GM12878 (cell line): ENCODE results near the gene UBE2D1. TPM values are rescaled to one million over a fixed set of nuclear protein-coding genes. Genes with fewer than 3 reads are reported as not detected.

Experiments used
- polyA plus RNA-seq, 11 experiments: library from polyadenylated mRNA; depleted of rRNA in 4 of 11; unstranded in 6 of 11; stranded (reverse) in 5 of 11; fragments of >200 nt; fragmentation: Nextera tagmentation in 4 of 11; fragmentation: Illumina TruSeq in 1 of 11; extraction: Ambion mirVana in 4 of 11; extraction: Trizol in 1 of 11; gene quantifications; 1 replicate in 1 of 11; 2 replicates in 10 of 11; pipeline versions ENCODE4 v1.2.1 to v1.2.3, GENCODE V29; 2011 to 2016; ENCODE audit warnings: inconsistent platforms in 2 of 11, missing spikeins in 2 of 11, low read depth in 1 of 11
- total RNA-seq, 4 experiments: library from RNA; depleted of rRNA in 3 of 4; stranded (reverse); fragments of >200 nt in 3 of 4; fragmentation: Illumina TruSeq in 1 of 4; extraction: Trizol in 1 of 4; gene quantifications; 2 replicates each; pipeline versions ENCODE4 v1.2.1 to v1.2.3, GENCODE V29; 2013 to 2021

Gene UBE2D1
- total and polyA plus RNA-seq, 10 of the 15 experiments (the other 5 are each of a cell fraction or from before 2014, with no cell fraction given) = 6.1 to 32.0 (median 15.5) TPM

Other genes starting within 250 kb of the UBE2D1 start
- gene IPMK, start 67.1 kb upstream of the UBE2D1 start, total RNA-seq (2014; rRNA removed) = 3.7 and 4.2 TPM in 2 replicates
- 4.4 and 4.6 TPM in 2 replicates for gene IPMK, start 67.1 kb upstream of the UBE2D1 start, total RNA-seq (2014; rRNA removed; fragmentation: Illumina TruSeq; extraction: Trizol)
- 3.5 and 3.8 TPM in 2 replicates for gene IPMK, start 67.1 kb upstream of the UBE2D1 start, total RNA-seq (2021)
- gene IPMK, start 67.1 kb upstream of the UBE2D1 start, polyA plus RNA-seq (2011; rRNA removed) = 7.5 and 14.8 TPM in 2 replicates
- 3.4 and 4.2 TPM in 2 replicates for gene IPMK, start 67.1 kb upstream of the UBE2D1 start, polyA plus RNA-seq (2014; fragmentation: Illumina TruSeq; extraction: Trizol)
- 1 to 10 TPM in 1 of 2 experiments, under 1 TPM in 1; 0.84 to 1.5 TPM for gene IPMK, start 67.1 kb upstream of the UBE2D1 start, polyA plus RNA-seq (2014; fragmentation: Nextera tagmentation; extraction: Ambion mirVana)
- 2.0 and 2.3 TPM in 2 replicates for gene IPMK, start 67.1 kb upstream of the UBE2D1 start, polyA plus RNA-seq (2014; rRNA removed)
- gene IPMK, start 67.1 kb upstream of the UBE2D1 start, polyA plus RNA-seq (2016; fragmentation: Nextera tagmentation; extraction: Ambion mirVana) = 1 to 10 TPM; 3.8 to 4.1 TPM
- gene CISD1, start 65.8 kb upstream of the UBE2D1 start, total RNA-seq (2014; rRNA removed) = 23.0 and 26.0 TPM in 2 replicates
- 42.7 and 46.8 TPM in 2 replicates for gene CISD1, start 65.8 kb upstream of the UBE2D1 start, total RNA-seq (2014; rRNA removed; fragmentation: Illumina TruSeq; extraction: Trizol)
- gene CISD1, start 65.8 kb upstream of the UBE2D1 start, total RNA-seq (2021) = 31.8 and 34.3 TPM in 2 replicates
- gene CISD1, start 65.8 kb upstream of the UBE2D1 start, polyA plus RNA-seq (2011; rRNA removed) = 71.6 and 88.7 TPM in 2 replicates
- gene CISD1, start 65.8 kb upstream of the UBE2D1 start, polyA plus RNA-seq (2014; fragmentation: Illumina TruSeq; extraction: Trizol) = 45.4 and 48.0 TPM in 2 replicates
- gene CISD1, start 65.8 kb upstream of the UBE2D1 start, polyA plus RNA-seq (2014; fragmentation: Nextera tagmentation; extraction: Ambion mirVana) = 100 to 1,000 TPM; 156 to 162 TPM
- 21.8 and 28.5 TPM in 2 replicates for gene CISD1, start 65.8 kb upstream of the UBE2D1 start, polyA plus RNA-seq (2014; rRNA removed)
- gene CISD1, start 65.8 kb upstream of the UBE2D1 start, polyA plus RNA-seq (2016; fragmentation: Nextera tagmentation; extraction: Ambion mirVana) = 100 to 1,000 TPM; 129 to 139 TPM
- 75.2 and 77.7 TPM in 2 replicates for gene TFAM, start 50.4 kb downstream of the UBE2D1 start, total RNA-seq (2014; rRNA removed)
- gene TFAM, start 50.4 kb downstream of the UBE2D1 start, total RNA-seq (2014; rRNA removed; fragmentation: Illumina TruSeq; extraction: Trizol) = 87.1 and 93.6 TPM in 2 replicates
- gene TFAM, start 50.4 kb downstream of the UBE2D1 start, total RNA-seq (2021) = 88.5 and 93.1 TPM in 2 replicates
- gene TFAM, start 50.4 kb downstream of the UBE2D1 start, polyA plus RNA-seq (2011; rRNA removed) = 52.4 and 73.7 TPM in 2 replicates
- gene TFAM, start 50.4 kb downstream of the UBE2D1 start, polyA plus RNA-seq (2014; fragmentation: Illumina TruSeq; extraction: Trizol) = 68.9 and 79.5 TPM in 2 replicates
- gene TFAM, start 50.4 kb downstream of the UBE2D1 start, polyA plus RNA-seq (2014; fragmentation: Nextera tagmentation; extraction: Ambion mirVana) = 100 to 1,000 TPM in 1 of 2 experiments, 10 to 100 TPM in 1; 96.1 to 114 TPM
- gene TFAM, start 50.4 kb downstream of the UBE2D1 start, polyA plus RNA-seq (2014; rRNA removed) = 44.9 and 56.3 TPM in 2 replicates
- gene TFAM, start 50.4 kb downstream of the UBE2D1 start, polyA plus RNA-seq (2016; fragmentation: Nextera tagmentation; extraction: Ambion mirVana) = 100 to 1,000 TPM; 131 to 135 TPM
- under 0.01 TPM in 1 of 2 replicates, not detected in the other for gene BICC1, start 177.9 kb downstream of the UBE2D1 start, total RNA-seq (2014; rRNA removed)
- 0.04 TPM in 1 of 2 replicates, not detected in the other for gene BICC1, start 177.9 kb downstream of the UBE2D1 start, total RNA-seq (2014; rRNA removed; fragmentation: Illumina TruSeq; extraction: Trizol)
- gene BICC1, start 177.9 kb downstream of the UBE2D1 start, total RNA-seq (2021) = 0.08 and 0.10 TPM in 2 replicates
- 0.01 TPM in 1 of 2 replicates, not detected in the other for gene BICC1, start 177.9 kb downstream of the UBE2D1 start, polyA plus RNA-seq (2011; rRNA removed)
- 0.03 TPM in 1 of 2 replicates, not detected in the other for gene BICC1, start 177.9 kb downstream of the UBE2D1 start, polyA plus RNA-seq (2014; fragmentation: Illumina TruSeq; extraction: Trizol)
- gene BICC1, start 177.9 kb downstream of the UBE2D1 start, polyA plus RNA-seq (2014; fragmentation: Nextera tagmentation; extraction: Ambion mirVana) = under 1 TPM in 1 of 2 experiments, not detected in 1; 0.04 TPM
- gene BICC1, start 177.9 kb downstream of the UBE2D1 start, polyA plus RNA-seq (2014; rRNA removed) = not detected in 2 replicates
- gene BICC1, start 177.9 kb downstream of the UBE2D1 start, polyA plus RNA-seq (2016; fragmentation: Nextera tagmentation; extraction: Ambion mirVana) = under 1 TPM in 1 of 2 experiments, not detected in 1; 0.04 TPM